ENCODE results near the gene ASPSCR1. TPM values are rescaled to one million over a fixed set of nuclear protein-coding genes. Genes with fewer than 3 reads are reported as not detected.

ASPSCR1 gene
- total RNA-seq, 2 donors from 2014 or later, result 14.1 to 18.8 TPM

- TF ChIP-seq CTCF (IDR thresholded peaks at IDR 0.05), result no peak
- H3K27ac ChIP-seq, result no peak overlapping the region
- no peaks in the 10 kb centered on the region for H3K9me3 ChIP-seq
- no peaks in the 10 kb centered on the region for H3K27me3 ChIP-seq
- DNase-seq (ENCODE audit: low spot score), result no peak
- H3K4me1 ChIP-seq, result peaks cover 0 to 10% of the 10 kb centered on the region in 2 donors
- H3K36me3 ChIP-seq, result peaks cover 32% of the 10 kb centered on the region
- no peak overlapping the region for H3K4me3 ChIP-seq
Measured at GRCh38 chr17:81983011-81983638, 5.7 kb downstream of the ASPSCR1 start.

- peaks cover 32% of the 10 kb centered on the region for H3K36me3 ChIP-seq
- H3K27ac ChIP-seq, result no peak overlapping the region
Measured at GRCh38 chr17:81983639-81984373, 6.4 kb downstream of the ASPSCR1 start.

GRCh38 chr17:81984773-81985410, 7.5 kb downstream of the ASPSCR1 start:
- DNase-seq (ENCODE audit: low spot score), result no peak
- Histone ChIP-seq H3K36me3 (peaks cover 32% of the 10 kb centered on the region), H3K9me3 (no peaks in the 10 kb centered on the region), H3K27me3 (no peaks in the 10 kb centered on the region), H3K4me3 (no peak overlapping the region), H3K27ac (no peak overlapping the region), H3K4me1 (no peaks in the 10 kb centered on the region)
- TF ChIP-seq CTCF (IDR thresholded peaks at IDR 0.05), result no peak

More at GRCh38 chr17:81983639-81984373, 6.4 kb downstream of the ASPSCR1 start:
- H3K4me3 ChIP-seq, result no peak overlapping the region
- TF ChIP-seq CTCF (IDR thresholded peaks at IDR 0.05), result no peak
- DNase-seq (ENCODE audit: low spot score), result no peak
- H3K9me3 ChIP-seq, result no peaks in the 10 kb centered on the region
- peaks cover 0 to 3% of the 10 kb centered on the region in 2 donors for H3K4me1 ChIP-seq
- no peaks in the 10 kb centered on the region for H3K27me3 ChIP-seq

- Histone ChIP-seq H3K36me3 (peaks cover 32% of the 10 kb centered on the region), H3K9me3 (no peaks in the 10 kb centered on the region), H3K4me1 (peaks cover 0 to 9% of the 10 kb centered on the region in 2 donors), H3K27me3 (no peaks in the 10 kb centered on the region), H3K27ac (no peak overlapping the region), H3K4me3 (no peak overlapping the region)
- DNase-seq (ENCODE audit: low spot score), result no peak
- TF ChIP-seq CTCF (IDR thresholded peaks at IDR 0.05), result no peak
Measured at GRCh38 chr17:81986606-81987005, 9.2 kb downstream of the ASPSCR1 start.

- Histone ChIP-seq H3K27ac (no peak overlapping the region), H3K9me3 (no peaks in the 10 kb centered on the region), H3K4me3 (no peak overlapping the region), H3K4me1 (peaks cover 0 to 15% of the 10 kb centered on the region in 2 donors), H3K27me3 (no peaks in the 10 kb centered on the region), H3K36me3 (peaks cover 32% of the 10 kb centered on the region)
- DNase-seq (ENCODE audit: low spot score), result no peak
- no peak for TF ChIP-seq CTCF (IDR thresholded peaks at IDR 0.05)
Measured at GRCh38 chr17:81987161-81987770, 9.8 kb downstream of the ASPSCR1 start.
